Superior temporal gyrus (tissue), 1 donor: ENCODE measurements around the gene DDX10.

Experiments
- DNase-seq: peaks from one replicate; pipeline ENCODE4 v3.0.0-alpha.2; 2016; ENCODE audit errors: extremely low spot score

DDX10 gene

GRCh38 chr11:108871867-108872266 is 207.0 kb downstream of the DDX10 start:
- DNase-seq: no peak

- no peak for DNase-seq
Observed at GRCh38 chr11:108872781-108873291, 208.0 kb downstream of the DDX10 start.

GRCh38 chr11:108873310-108873709 is 208.4 kb downstream of the DDX10 start:
- DNase-seq: no peak

- no peak for DNase-seq
Observed at GRCh38 chr11:108873941-108874340, 209.1 kb downstream of the DDX10 start.

GRCh38 chr11:108875134-108875533 is 210.3 kb downstream of the DDX10 start:
- DNase-seq: no peak

- no peak for DNase-seq
Observed at GRCh38 chr11:108877178-108877577, 212.3 kb downstream of the DDX10 start.

- no peak for DNase-seq
Observed at GRCh38 chr11:108880510-108880909, 215.6 kb downstream of the DDX10 start.

- DNase-seq: no peak
Observed at GRCh38 chr11:108881131-108881530, 216.3 kb downstream of the DDX10 start.

GRCh38 chr11:108882211-108882831 is 217.5 kb downstream of the DDX10 start:
- DNase-seq: no peak

GRCh38 chr11:108886005-108886659 is 221.3 kb downstream of the DDX10 start:
- DNase-seq: no peak

- no peak for DNase-seq
Observed at GRCh38 chr11:108886660-108887009, 221.8 kb downstream of the DDX10 start.

GRCh38 chr11:108887436-108888238 is 222.8 kb downstream of the DDX10 start:
- DNase-seq: no peak

- DNase-seq: no peak
Observed at GRCh38 chr11:108890482-108891105, 225.7 kb downstream of the DDX10 start.

- no peak for DNase-seq
Observed at GRCh38 chr11:108891143-108891542, 226.3 kb downstream of the DDX10 start.

GRCh38 chr11:108891909-108892511 is 227.1 kb downstream of the DDX10 start:
- DNase-seq: no peak

GRCh38 chr11:108895579-108896480 is 231.0 kb downstream of the DDX10 start:
- DNase-seq: no peak

- DNase-seq: no peak
Observed at GRCh38 chr11:108897071-108897481, 232.2 kb downstream of the DDX10 start.

- no peak for DNase-seq
Observed at GRCh38 chr11:108897916-108898315, 233.0 kb downstream of the DDX10 start.

- DNase-seq: no peak
Observed at GRCh38 chr11:108901359-108901758, 236.5 kb downstream of the DDX10 start.

- DNase-seq: no peak
Observed at GRCh38 chr11:108902027-108902469, 237.2 kb downstream of the DDX10 start.

GRCh38 chr11:108904480-108904879 is 239.6 kb downstream of the DDX10 start:
- DNase-seq: no peak
